Measurements from ENCODE around the gene ADCY1. TPM values are rescaled to one million over a fixed set of nuclear protein-coding genes. Genes with fewer than 3 reads are reported as not detected.

The ADCY1 gene
- total RNA-seq, 1 donor from 2014 or later, result 6.6 TPM

DNA sequence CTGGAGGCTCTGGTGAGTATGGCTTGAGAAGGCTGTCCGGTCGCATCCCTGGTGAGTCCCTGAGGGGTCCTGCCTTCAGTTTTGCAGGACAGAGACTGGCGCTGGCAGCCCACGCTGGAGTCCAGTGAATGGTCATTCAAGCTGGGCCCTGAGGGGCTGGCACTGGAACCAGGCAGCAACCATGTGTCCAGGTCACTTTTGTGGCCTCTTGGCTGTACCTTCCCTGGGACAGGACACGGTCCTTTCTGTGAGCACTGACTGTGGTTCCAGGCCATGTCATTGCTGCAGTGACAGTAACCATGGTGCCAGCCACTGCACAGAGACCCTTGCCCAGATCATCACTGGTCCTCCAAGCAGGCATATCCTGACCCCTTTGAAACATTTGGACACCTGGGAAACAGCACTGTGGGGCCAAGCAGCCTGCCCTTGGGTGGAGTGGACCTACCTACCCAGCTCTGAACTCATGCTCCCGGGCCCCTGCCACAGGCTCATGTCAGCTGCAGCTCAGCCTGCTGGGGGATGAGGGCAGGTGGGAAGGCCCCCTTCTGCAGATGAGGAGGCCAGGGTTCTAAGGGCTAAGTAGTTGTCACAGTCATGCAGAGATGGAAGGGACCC is 72.1 kb downstream of the ADCY1 start:
- TF ChIP-seq, protein P1, sequence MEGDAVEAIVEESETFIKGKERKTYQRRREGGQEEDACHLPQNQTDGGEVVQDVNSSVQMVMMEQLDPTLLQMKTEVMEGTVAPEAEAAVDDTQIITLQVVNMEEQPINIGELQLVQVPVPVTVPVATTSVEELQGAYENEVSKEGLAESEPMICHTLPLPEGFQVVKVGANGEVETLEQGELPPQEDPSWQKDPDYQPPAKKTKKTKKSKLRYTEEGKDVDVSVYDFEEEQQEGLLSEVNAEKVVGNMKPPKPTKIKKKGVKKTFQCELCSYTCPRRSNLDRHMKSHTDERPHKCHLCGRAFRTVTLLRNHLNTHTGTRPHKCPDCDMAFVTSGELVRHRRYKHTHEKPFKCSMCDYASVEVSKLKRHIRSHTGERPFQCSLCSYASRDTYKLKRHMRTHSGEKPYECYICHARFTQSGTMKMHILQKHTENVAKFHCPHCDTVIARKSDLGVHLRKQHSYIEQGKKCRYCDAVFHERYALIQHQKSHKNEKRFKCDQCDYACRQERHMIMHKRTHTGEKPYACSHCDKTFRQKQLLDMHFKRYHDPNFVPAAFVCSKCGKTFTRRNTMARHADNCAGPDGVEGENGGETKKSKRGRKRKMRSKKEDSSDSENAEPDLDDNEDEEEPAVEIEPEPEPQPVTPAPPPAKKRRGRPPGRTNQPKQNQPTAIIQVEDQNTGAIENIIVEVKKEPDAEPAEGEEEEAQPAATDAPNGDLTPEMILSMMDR (IDR thresholded peaks at IDR 0.05; ENCODE audit: insufficient read depth, low read length, poor library complexity, severe bottlenecking), result no peak
- no peak for DNase-seq (ENCODE audit: low read depth)
- H3K4me3 ChIP-seq (ENCODE audit: low read depth, low read length), result no peak overlapping the region
- no peaks in the 10 kb centered on the region for H3K27me3 ChIP-seq (ENCODE audit: control insufficient read depth, insufficient read depth, low read length)
- no peaks in the 10 kb centered on the region for H3K36me3 ChIP-seq (ENCODE audit: control insufficient read depth, insufficient read depth, low read length)

DNA sequence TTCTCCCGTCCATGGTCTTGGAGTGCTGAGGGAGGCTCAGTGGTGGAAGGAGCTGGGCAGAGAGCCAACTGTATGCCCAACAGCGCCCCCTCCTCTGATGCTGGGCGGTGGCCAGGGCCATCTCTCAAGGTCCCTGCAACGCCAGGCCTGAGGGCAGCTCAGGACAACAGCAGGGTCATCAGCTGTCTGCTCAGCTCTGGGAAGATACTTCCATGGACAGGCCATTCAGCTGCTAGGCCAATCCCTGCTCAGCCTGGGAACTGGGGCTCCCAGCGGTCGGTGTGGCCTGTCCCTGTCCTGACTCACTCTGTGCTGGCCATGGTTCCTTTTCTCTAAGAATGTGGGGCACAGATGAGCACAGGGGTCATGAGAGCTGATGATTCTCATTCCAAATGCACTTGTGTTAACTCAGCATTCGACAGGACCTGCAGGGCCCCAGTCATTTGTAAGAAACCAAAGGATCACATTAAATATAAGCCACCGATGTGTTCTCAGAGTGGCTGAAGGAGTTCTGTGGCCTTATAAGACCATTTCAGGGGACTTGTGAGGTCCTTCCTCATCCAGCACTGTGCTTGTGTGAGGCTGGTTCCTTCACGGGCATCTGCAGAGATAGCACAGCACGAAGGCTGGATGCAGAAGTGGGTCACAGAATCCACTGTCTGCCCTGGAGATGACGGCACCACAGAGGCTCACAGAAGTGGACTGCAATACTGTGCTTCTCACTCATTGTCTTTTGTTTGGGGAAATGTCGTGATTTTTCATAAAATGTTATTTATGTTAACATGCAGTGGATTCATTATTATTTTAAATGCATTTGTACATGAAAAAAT is 73.0 kb downstream of the ADCY1 start:
- Histone ChIP-seq H3K36me3 (ENCODE audit: control insufficient read depth, insufficient read depth, low read length) (no peaks in the 10 kb centered on the region), H3K27me3 (ENCODE audit: control insufficient read depth, insufficient read depth, low read length) (no peaks in the 10 kb centered on the region), H3K4me3 (ENCODE audit: low read depth, low read length) (no peak overlapping the region)
- no peak for DNase-seq (ENCODE audit: low read depth)
- TF ChIP-seq, protein P1 (IDR thresholded peaks at IDR 0.05; ENCODE audit: insufficient read depth, low read length, poor library complexity, severe bottlenecking), result no peak

DNA sequence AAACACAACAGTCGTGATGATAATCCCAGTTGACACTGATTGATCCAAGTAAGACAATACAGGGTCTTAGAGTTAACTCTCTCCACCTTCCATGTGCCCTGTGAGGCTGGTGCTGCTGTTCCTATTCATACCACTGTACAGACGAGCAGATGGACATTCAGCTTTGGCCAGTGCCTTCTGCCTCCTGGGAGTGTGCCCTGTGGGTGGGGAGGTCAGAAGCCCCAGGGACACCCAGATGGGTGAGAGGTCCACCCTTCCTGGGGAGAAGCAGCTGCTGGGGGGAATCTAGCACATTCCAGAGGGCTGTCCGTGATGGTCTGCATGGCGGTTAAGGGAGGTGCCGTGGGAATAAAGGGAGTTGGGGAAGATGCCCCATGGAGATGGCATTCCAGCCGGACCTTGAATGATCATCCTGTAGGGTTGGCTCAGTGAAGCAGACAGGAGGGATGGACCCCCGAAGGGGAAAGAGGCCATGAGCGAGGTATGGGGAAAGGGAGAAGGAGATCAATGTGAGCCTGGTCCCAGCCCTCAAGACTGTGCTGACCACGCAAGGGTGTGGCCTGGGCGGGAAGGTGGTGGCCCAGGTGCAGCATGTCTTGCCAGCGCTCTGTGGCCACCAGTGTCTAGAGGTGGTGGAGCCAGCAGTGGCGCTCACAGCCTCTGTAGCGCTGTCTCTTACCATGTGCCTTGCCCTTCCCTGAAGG is 74.0 kb downstream of the ADCY1 start:
- TF ChIP-seq, protein P1 (IDR thresholded peaks at IDR 0.05; ENCODE audit: insufficient read depth, low read length, poor library complexity, severe bottlenecking), result no peak
- Histone ChIP-seq H3K27me3 (ENCODE audit: control insufficient read depth, insufficient read depth, low read length) (no peaks in the 10 kb centered on the region), H3K36me3 (ENCODE audit: control insufficient read depth, insufficient read depth, low read length) (no peaks in the 10 kb centered on the region), H3K4me3 (ENCODE audit: low read depth, low read length) (no peak overlapping the region)
- no peak for DNase-seq (ENCODE audit: low read depth)

DNA sequence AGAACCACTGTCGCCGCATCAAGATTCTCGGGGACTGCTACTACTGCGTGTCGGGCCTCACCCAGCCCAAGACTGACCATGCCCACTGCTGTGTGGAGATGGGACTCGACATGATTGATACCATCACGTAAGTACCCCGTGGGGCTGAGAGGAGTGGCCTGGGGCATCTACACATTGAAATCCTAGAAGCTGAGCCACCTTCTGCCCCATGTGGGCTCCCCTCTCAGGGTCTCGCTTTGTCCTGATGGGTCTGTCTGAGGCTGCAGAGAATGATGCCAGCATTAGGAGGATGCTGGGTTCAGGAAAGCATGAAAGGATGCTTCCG is 74.5 kb downstream of the ADCY1 start:
- Histone ChIP-seq H3K36me3 (ENCODE audit: control insufficient read depth, insufficient read depth, low read length) (no peaks in the 10 kb centered on the region), H3K27me3 (ENCODE audit: control insufficient read depth, insufficient read depth, low read length) (no peaks in the 10 kb centered on the region), H3K4me3 (ENCODE audit: low read depth, low read length) (no peak overlapping the region)
- no peak for DNase-seq (ENCODE audit: low read depth)
- TF ChIP-seq, protein P1 (IDR thresholded peaks at IDR 0.05; ENCODE audit: insufficient read depth, low read length, poor library complexity, severe bottlenecking), result no peak

DNA sequence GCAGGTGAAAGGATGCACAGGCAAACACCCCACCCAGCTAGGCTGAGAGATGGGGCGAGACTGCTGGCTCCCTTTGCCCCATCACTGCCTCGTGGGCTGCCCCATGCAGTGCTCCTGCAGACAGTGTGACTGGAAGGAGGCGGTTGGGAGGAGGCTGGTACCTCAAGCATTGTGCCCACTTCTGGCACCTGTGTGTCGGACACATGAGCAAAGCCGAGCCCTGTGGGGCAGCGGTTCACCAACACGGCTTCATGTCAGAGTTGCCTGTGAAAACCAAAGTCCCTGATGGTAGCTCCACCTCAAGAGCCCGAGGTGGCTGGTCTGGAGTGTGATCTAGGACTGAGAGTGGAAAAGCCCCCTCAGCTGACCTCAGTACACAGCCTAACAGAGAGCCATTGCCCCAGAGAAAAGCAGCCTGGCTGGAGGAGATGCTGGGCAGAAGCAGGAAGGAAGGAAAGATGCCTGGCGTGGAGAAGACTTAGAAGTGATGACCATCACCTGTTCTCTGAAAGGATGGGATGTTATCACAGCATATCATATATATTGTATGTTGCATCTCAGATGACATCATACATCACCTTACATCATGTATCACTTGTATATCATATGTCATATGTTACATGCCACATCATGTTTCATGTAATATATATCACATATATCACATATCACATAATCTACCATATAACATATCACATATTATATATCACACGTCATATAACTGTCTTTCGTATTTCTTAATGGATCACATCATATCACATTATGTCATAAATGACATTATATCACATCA is 75.6 kb downstream of the ADCY1 start:
- H3K27me3 ChIP-seq (ENCODE audit: control insufficient read depth, insufficient read depth, low read length), result no peaks in the 10 kb centered on the region
- no peaks in the 10 kb centered on the region for H3K36me3 ChIP-seq (ENCODE audit: control insufficient read depth, insufficient read depth, low read length)
- TF ChIP-seq, protein P1 (IDR thresholded peaks at IDR 0.05; ENCODE audit: insufficient read depth, low read length, poor library complexity, severe bottlenecking), result no peak
- no peak overlapping the region for H3K4me3 ChIP-seq (ENCODE audit: low read depth, low read length)
- DNase-seq (ENCODE audit: low read depth), result no peak
